ENCODE measurements around the gene XPO6.

XPO6 gene

GRCh38 chr16:28063591-28064061, 148.1 kb downstream of the XPO6 start, which contains the start of gene GSG1L:
TSS of gene GSG1L (minus strand) at chr16:28063714. CDS start at chr16:28063424, 290 bp downstream.
- no peak for DNase-seq (ENCODE audit: low read depth in 2 of 2)

DNA sequence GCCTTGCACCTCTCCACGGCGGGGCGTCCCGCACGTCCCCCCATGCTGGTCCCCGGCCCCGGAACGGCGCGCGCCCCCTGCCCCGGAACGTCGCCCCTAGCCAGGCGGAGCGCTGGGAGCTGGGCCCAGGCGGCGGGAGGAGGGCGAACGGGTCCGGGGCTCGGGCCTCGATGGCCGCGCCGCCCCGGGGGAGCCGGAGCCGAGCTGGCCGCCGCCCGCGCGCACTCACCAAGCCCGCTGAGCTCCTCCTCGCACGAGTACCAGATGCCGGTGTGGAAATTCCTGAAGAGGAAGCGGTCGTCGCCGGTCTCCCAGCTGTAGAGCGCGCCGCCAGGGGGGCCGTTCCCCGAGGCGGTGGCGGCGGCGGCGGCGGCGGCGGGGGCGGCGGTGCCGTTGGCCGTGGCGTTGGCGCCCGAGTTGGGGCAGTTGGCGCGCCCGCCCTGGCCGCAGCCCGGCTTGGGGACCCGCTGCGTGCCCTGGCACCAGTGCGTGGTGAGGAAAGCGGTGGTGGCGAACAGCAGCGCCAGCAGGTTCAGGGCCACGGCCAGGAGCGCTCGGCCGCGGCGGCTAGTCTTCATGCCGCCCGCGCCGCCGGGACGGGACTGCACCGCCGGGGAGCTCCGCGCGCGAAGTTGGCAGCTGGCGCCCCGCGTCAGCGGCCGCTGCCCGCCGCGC, 148.8 kb downstream of the XPO6 start:
- no peak for DNase-seq (ENCODE audit: low read depth in 2 of 2)

DNA sequence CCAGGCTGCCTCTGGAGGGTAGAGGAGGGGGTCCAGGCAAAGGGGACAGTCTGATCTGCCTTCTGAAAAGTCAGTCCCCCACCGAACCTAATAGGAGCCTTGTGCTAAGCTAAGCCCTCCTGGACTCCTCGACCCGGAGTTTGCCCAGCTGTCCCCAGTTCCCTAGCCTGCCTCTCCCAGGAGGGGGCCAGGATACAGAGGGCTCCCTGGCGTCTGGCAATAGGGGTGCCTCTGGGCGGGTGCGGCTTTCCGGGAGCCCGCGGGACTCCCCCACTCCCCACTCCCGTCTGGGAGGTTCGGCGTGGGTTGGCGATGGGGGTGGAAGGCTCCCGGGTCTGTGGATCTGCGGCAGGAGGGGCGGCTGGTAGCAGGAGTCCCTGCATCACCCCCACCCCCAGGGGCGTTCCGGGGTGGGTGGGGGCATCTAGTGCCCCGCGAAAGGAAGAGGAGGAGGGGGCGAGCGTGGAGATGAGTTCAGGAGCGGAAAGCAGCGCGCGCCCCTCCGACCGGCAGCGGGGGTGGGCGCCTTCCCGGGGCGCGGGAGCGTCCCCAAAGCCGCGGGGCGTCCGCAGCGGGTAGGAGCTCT, 149.4 kb downstream of the XPO6 start:
- DNase-seq (ENCODE audit: low read depth in 2 of 2) = no peak

GRCh38 chr16:28061352-28062101, 150.2 kb downstream of the XPO6 start:
- DNase-seq (ENCODE audit: low read depth in 2 of 2) = no peak

- no peak for DNase-seq (ENCODE audit: low read depth in 2 of 2)
Observed at GRCh38 chr16:28059841-28060575, 151.8 kb downstream of the XPO6 start.

DNA sequence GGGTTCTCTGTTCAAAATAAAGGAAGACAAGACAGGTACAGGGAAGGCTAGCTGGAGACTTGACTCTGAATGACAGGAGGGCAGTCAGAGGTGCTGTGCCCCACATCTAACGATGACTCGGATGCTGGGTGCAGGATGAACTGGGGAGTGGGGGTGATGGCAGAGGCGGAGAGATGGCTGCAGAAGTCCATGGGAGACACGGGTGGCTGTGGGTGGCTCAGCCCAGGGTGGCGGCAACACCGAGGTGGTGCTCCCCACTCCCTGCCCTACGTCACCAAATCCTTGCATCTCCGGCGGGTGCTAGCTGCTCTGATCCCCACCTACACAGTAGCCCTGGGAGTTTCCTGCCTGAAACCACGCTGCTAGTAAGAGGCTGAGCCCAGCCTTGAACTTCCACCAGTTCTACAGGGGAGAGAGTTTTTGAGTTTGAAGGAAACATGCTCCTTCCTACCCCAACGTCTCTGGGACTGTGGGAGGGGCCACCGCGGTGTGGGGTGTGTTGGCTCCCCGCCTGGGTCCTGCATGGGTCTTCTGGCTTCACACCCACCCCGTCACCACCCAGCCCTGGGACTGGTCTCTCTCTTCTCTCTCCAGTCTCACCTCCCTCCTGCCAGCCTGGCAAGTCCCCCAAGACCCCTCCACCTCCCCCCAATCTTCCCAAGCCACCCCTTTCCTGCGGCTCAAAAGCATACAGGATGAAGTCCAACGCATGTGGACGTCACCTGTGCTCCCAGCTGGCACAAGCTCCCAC, 152.8 kb downstream of the XPO6 start:
- no peak for DNase-seq (ENCODE audit: low read depth in 2 of 2)

DNA sequence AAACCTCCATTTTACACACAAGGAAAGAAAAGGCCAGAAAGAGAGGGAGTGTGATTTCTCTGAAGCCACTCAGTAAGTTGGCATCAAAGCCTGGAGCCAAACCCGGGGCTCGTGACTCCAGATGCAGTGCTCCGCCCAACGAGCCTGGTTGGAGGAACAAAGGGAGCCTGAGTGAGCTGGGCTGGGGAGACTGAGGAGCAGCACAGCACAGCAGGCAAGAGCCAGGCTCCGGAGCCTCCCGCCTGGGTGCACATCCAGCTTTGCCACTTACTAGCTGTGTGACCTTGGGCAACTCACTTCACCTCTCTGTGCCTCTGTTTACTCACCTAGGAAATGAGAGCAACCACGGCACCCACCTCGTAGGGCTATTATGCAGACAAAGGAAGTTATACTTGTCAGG, 153.8 kb downstream of the XPO6 start:
- DNase-seq (ENCODE audit: low read depth in 2 of 2) = no peak

- no peak for DNase-seq (ENCODE audit: low read depth in 2 of 2)
Observed at GRCh38 chr16:28053461-28053860, 158.3 kb downstream of the XPO6 start.

GRCh38 chr16:28052274-28053128, 159.3 kb downstream of the XPO6 start:
- no peak for DNase-seq (ENCODE audit: low read depth in 2 of 2)

GRCh38 chr16:28051486-28051885, 160.3 kb downstream of the XPO6 start:
- DNase-seq (ENCODE audit: low read depth in 2 of 2) = no peak

Data from fibroblast of skin of left quadriceps (primary cell).